CD4-positive, alpha-beta T cell treated with Interleukin-1 beta for 1 hour (primary cell): ENCODE data around the gene ODAPH.
A peak's percentile ranks its signal among the peaks of the same experiment; 100 is the strongest.

Experiments used
- DNase-seq, 2 donors: peaks; one replicate each; pipeline ENCODE4 v3.0.0-alpha.2; 2020 to 2022

ODAPH gene

GRCh38 chr4:75545526-75545925 lies 10.3 kb upstream of the ODAPH start:
- DNase-seq, result no peak

DNA sequence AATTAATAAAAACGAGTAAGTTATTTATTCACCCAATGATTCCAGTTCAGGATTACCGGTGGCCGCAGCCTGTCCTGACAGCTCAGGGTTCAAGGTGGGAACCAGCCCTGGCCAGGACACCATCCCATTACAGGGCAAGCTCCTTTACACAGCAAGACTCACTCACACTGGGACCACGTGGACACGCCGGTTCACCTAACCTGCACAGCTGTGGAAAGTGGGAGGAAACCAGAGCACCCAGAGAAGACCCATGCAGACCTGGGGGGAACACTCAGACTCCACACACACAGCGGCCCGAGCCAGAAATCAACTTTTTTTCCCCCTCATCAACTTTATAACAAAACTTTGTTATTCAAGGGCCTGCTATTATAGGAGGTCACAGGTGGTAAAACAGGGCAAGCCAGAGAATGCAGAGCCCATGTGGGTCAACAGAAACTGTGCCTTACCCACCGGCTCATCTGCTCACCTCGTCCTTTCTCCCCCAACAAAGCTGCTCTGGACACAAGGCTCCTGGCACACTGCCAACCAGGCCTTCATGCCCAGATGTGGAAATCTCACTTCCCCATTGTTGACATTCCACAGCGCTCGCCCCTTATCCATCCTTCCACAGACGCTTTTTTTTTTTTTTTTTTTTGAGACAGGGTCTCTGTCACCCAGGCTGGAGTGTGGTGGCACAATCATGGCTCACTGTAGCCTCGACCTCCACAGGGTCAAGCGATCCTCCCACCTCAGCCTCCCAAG lies 8.0 kb upstream of the ODAPH start:
- DNase-seq, result no peak

GRCh38 chr4:75549019-75549418 lies 6.8 kb upstream of the ODAPH start:
- no peak for DNase-seq

DNA sequence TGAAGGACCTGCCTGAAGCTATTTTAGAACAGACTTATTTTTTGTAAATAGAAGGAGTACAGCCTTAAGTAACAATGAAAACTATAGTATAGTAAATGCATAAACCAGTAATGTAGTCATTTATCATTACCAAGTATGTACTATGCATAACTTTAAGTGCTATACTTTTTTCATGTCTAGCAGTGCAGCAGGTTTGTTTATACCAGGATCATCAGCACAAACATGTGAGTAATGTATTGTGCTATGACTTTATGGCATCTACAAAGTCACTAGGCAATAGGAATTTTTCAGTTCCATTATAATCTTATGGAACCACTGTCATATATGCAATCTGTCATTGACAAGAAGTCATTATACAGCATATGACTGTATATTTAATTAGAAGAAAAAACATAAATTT lies 3.4 kb upstream of the ODAPH start:
- DNase-seq, result no peak

GRCh38 chr4:75557696-75558095 lies 1.8 kb downstream of the ODAPH start:
- DNase-seq, result no peak

DNA sequence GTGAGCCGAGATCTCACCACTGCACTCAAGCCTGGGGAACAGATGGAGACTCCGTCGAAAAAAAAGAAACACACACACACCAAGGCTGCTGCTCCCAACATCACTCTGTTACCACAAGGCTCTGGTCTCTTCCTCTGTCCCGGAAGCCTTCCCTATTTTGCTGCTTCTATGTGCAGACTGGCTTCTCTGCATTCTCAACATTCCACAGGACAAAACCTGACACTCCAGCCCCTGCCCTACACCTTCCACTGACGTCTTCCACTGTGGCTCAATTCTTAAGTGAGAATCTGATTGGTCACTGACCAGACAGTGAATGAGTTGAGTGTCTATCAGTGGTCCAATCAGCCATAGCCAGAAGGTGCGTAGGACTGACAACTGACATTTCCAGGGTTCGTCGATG lies 5.9 kb downstream of the ODAPH start:
- DNase-seq, result no peak

DNA sequence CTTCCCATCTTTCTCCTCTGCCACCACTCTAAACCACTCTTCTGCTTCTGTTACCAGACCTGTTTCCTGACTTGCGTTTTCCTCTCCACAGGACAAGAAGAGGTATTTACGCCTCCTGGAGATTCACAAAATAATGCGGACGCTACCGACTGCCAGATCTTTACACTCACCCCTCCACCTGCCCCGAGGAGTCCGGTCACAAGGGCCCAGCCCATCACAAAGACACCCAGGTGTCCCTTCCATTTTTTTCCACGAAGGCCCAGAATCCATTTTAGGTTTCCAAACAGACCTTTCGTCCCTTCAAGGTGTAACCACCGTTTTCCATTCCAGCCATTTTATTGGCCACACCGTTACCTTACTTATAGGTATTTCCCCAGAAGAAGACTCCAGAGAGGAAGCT lies 8.2 kb downstream of the ODAPH start:
- DNase-seq, result no peak

DNA sequence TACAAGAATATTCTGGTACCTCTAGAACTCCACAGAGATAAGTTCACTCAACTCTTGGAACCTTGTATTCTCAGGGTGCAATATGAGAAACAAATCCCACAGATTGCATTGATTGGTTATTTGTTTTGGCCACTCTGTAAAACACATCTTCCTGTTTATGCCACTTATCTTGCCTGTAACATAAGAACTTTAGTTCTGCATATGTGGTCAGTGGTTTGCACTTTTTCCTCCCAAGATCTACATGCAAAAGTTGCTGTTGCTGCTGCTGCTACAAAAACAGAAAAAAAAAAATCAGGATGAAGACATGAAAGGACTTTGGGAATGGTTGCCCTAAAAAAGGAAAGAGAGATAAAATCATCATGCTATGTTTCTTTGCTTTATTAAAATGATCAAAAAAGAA lies 9.6 kb downstream of the ODAPH start:
- no peak for DNase-seq

- no peak for DNase-seq
Measured at GRCh38 chr4:75566911-75567310, 11.0 kb downstream of the ODAPH start.

DNA sequence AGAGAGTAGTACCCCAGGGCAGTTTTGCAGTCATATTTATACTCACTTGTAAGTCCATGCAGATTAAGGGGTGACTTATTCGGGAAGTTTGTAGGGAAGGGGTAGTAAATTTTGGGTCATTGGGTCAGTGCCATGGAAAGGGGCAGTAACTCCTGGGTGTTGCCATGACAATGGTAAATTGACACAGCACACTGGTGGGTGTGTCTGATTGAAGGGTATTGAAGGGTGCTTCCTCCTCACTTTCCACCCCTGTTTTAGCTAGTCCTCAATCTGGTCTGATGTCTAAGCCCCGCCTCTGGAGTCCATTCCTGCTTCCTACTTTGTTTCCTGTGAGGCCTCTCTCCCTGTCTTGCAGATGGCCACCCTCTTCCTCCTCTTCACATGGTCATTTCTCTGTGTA lies 11.9 kb downstream of the ODAPH start:
- no peak for DNase-seq

GRCh38 chr4:75584067-75584466 lies 28.2 kb downstream of the ODAPH start:
- no peak for DNase-seq

DNA sequence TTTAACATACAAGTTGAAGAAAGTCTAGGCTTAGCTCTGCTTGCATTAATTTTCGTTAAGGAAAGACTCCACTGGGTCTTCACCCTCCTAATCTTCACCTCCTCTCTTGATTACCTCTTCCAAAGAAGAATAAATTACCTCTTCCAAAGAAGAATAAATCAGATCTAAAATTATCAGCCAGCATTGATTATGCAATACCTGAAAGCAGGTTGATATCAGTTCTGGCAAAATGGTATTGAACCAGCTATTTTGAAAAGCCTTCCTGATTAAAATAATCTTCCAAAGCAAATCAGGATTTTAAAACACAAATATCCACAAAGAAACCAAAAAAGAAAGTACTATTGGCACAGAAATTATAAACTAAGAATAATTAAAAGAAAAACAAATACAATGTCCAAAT lies 37.5 kb downstream of the ODAPH start:
- DNase-seq, result no peak

DNA sequence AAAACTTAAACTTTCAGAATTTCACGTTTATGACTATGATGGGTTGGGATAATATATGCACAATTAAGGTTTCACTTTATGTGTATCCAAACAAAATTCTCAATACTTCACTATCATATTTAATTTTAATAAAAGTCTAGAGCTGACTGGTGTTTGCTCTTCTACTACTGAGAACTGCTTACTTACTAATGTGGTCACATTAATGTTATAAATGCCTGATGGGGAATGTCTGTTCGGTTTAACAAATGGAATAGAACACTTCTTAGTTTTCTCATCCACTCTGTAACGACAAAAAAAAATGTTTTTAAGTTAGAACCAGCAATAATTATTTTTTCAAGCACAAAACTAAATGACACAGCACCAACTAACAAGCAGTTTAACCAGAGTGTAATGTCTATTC lies 40.2 kb downstream of the ODAPH start:
- no peak for DNase-seq

GRCh38 chr4:75598390-75598789 lies 42.5 kb downstream of the ODAPH start:
- DNase-seq, result peak in 1 of 2 donors; percentile 2

GRCh38 chr4:75599647-75600046 lies 43.8 kb downstream of the ODAPH start:
- DNase-seq, result no peak

- no peak for DNase-seq
Measured at GRCh38 chr4:75605928-75606327, 50.1 kb downstream of the ODAPH start.

DNA sequence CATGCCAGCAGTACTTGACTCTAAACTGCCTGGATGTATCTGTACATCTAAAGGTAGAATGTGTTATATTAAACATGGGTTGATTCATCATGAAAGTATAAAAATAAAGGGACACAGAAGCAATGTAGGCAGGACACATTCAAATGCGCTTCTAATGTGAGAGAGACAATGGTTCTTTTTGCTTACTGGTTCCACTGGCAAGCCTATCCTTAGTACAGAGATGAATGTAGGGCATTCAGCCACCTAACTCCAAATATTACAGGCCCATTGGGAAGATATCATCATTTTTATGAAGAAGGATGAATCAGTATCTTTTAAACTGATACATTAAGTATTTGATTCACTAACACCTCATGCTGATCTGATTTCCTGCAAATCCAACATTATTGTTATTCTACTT lies 56.4 kb downstream of the ODAPH start:
- no peak for DNase-seq
